ENCODE data around the gene CAPN14.

DNA sequence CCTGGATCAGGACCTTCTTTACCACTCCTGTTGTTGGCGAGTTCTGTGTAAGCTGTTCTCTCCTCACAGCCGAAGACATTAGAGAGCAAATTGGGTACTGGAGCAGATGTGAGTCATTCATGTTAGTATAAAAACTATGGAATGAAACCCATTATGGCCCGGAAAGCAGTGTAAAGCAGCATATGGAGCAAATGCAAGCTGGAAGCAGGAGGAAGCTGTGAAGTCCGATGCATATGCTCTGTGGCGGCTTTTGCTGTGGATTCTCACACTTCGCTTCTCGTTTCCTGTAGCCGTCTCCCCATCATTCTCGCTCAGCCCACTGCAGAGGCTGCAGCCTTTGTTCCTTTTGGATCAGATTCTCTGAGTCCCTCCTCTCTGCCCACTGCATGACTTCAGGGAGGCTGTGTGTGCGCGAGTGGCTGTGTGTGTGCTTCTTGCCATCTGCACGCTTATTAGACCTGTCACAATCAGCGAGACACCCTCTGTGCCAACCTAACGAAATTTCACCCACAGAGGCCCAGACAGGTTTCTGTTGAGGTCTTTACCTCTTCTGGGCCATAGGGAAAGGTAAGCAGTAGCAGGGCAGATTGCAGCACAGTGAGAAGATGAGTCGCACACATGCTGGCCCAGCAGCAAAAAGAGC, 75.8 kb downstream of the CAPN14 start:
- TF ChIP-seq, protein P1, sequence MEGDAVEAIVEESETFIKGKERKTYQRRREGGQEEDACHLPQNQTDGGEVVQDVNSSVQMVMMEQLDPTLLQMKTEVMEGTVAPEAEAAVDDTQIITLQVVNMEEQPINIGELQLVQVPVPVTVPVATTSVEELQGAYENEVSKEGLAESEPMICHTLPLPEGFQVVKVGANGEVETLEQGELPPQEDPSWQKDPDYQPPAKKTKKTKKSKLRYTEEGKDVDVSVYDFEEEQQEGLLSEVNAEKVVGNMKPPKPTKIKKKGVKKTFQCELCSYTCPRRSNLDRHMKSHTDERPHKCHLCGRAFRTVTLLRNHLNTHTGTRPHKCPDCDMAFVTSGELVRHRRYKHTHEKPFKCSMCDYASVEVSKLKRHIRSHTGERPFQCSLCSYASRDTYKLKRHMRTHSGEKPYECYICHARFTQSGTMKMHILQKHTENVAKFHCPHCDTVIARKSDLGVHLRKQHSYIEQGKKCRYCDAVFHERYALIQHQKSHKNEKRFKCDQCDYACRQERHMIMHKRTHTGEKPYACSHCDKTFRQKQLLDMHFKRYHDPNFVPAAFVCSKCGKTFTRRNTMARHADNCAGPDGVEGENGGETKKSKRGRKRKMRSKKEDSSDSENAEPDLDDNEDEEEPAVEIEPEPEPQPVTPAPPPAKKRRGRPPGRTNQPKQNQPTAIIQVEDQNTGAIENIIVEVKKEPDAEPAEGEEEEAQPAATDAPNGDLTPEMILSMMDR (conservative IDR thresholded peaks at IDR 0.05 in 1 of 2, IDR thresholded peaks at IDR 0.05 in 1 of 2; ENCODE audit: extremely low read depth in 1 of 2, insufficient read depth in 1 of 2, low read depth in 1 of 2, low read length in 2 of 2), result no peak
- no peak for TF ChIP-seq EZH2 (IDR thresholded peaks at IDR 0.05; ENCODE audit: borderline replicate concordance, low read length)

Data from mammary epithelial cell (primary cell).